H1 (cell line): Measurements from ENCODE around the gene SPR. TPM values are rescaled to one million over a fixed set of nuclear protein-coding genes. Genes with fewer than 3 reads are reported as not detected.

Experiments
- POLR2AphosphoS5 ChIP-seq: IDR thresholded peaks from 2 replicates; pipeline ENCODE4 v1.6.1; 2011; ENCODE audit warnings: low read depth, low read length
- TEAD4 ChIP-seq: IDR thresholded peaks from 2 replicates; pipeline ENCODE4 v1.6.1; 2012; ENCODE audit warnings: low read depth, low read length, inconsistent platforms, mixed read lengths
- ZNF274 ChIP-seq: IDR thresholded peaks from 2 replicates; pipeline ENCODE4 v1.7.0; 2012; ENCODE audit warnings: low read length, borderline replicate concordance; ENCODE audit errors: extremely low read depth
- polyA plus RNA-seq, 7 experiments: library from polyadenylated mRNA; depleted of rRNA in 3 of 7; stranded (reverse) in 5 of 7; unstranded in 2 of 7; fragments of >200 nt in 5 of 7; fragments of 200-250 nt in 2 of 7; gene quantifications; 1 replicate in 5 of 7; 2 replicates in 1 of 7; 4 replicates in 1 of 7; pipeline versions ENCODE4 v1.2.1 to v1.2.3, GENCODE V29; 2011 to 2013; ENCODE audit warnings: missing spikeins in 2 of 7, mixed read lengths in 2 of 7
- total RNA-seq: library from RNA; stranded (reverse); fragmentation: NEBNext Ultra II Directional; extraction: Animal tissue kit (Norgen Biotek cat#: 25700); gene quantifications from 2 replicates; pipeline ENCODE4 v1.2.1, GENCODE V29; 2021

SPR gene
- total and polyA plus RNA-seq, 2 of the 8 experiments (the other 6 are each of a cell fraction or from before 2014, with no cell fraction given): 4.5 to 11.5 TPM

DNA sequence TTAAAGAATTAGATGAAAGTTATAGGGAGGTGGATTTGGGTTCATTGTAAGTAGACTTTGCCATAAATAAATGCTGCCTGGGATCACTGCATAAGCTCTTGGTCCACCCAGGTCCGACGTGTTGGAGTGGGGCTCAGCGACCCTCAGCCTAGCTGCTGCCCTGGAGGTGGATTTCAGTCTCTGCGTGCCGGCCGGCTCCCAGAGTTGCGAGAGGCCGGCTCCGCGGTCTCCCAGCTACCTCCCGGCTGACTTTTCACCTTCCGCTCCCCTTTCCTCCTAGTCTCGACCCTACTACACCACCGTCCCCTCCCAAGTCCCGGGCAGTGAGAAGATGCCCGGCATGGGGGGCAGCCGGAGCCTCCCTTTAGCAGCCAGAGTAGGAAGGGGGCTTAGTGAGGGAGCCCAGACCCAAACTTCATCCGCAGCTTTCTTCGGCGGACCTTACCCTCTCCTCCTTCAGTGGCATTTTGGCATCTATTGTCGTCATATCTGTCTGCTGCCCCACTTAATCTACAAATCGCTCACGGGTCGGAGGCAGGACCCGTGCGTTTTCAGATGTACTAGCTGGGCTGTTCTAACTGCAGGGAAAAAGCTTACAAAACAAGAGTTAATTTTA is 38.2 kb downstream of the SPR start (continued):
- TF ChIP-seq ZNF274: no peak
- TF ChIP-seq TEAD4: no peak
- TF ChIP-seq POLR2AphosphoS5: no peak
- TF ChIP-seq, all 59 proteins: peak for 4
